CD14-positive monocyte (primary cell): ENCODE results near the gene NLRP14. TPM values are rescaled to one million over a fixed set of nuclear protein-coding genes. Genes with fewer than 3 reads are reported as not detected.

Experiments
- DNase-seq, 3 donors: peaks; one replicate each; pipeline ENCODE4 v3.0.0-alpha.2; 2011 to 2022
- H2AFZ ChIP-seq: 2 replicates; pipeline ENCODE4 v1.6.0; 2012; ENCODE audit warnings: mild to moderate bottlenecking, low read depth, low read length, inconsistent platforms; ENCODE audit not compliant: insufficient read depth, poor library complexity, severe bottlenecking
- H3K27ac ChIP-seq, 2 donors: 1 replicate in 1 of 2; 2 replicates in 1 of 2; pipeline ENCODE4 v1.5.1; 2012 to 2013; ENCODE audit warnings: low read length in 2 of 2, control low read depth in 1 of 2, inconsistent platforms in 1 of 2, low read depth in 1 of 2, mild to moderate bottlenecking in 1 of 2
- H3K27me3 ChIP-seq, 2 donors: one replicate each; pipeline versions ENCODE4 v1.6.0 to v1.6.1; 2011 to 2013; ENCODE audit warnings: low read length in 2 of 2; ENCODE audit not compliant: control insufficient read depth in 2 of 2, insufficient read depth in 2 of 2
- H3K36me3 ChIP-seq, 2 donors: replicated peaks in 1 of 2; 1 replicate in 1 of 2; 2 replicates in 1 of 2; pipeline versions ENCODE4 v1.5.1 to v1.6.1; 2012 to 2013; ENCODE audit warnings: low read length in 2 of 2, control low read depth in 1 of 2, inconsistent platforms in 1 of 2, mild to moderate bottlenecking in 1 of 2; ENCODE audit not compliant: insufficient read depth in 2 of 2, control insufficient read depth in 1 of 2
- H3K4me1 ChIP-seq, 2 donors: 1 replicate in 1 of 2; 2 replicates in 1 of 2; pipeline versions ENCODE4 v1.5.1 to v1.6.1; 2012 to 2013; ENCODE audit warnings: low read length in 2 of 2, control low read depth in 1 of 2, inconsistent platforms in 1 of 2, mild to moderate bottlenecking in 1 of 2, moderate library complexity in 1 of 2; ENCODE audit not compliant: insufficient read depth in 2 of 2, control insufficient read depth in 1 of 2
- H3K4me2 ChIP-seq: replicated peaks from 2 replicates; pipeline ENCODE3; 2012; ENCODE audit warnings: low read length, moderate library complexity, mild to moderate bottlenecking; ENCODE audit not compliant: poor library complexity, severe bottlenecking; ENCODE audit errors: extremely low read depth
- H3K4me3 ChIP-seq, 3 experiments: fragments of 200-600 bp in 1 of 3; sonication (generic) in 1 of 3; replicated peaks in 1 of 3; 1 replicate in 2 of 3; 2 replicates in 1 of 3; pipeline ENCODE4 v1.5.1; 2011 to 2013; ENCODE audit warnings: low read length in 3 of 3, mild to moderate bottlenecking in 3 of 3, control low read depth in 2 of 3, low read depth in 2 of 3, inconsistent platforms in 1 of 3, moderate library complexity in 1 of 3
- H3K79me2 ChIP-seq: 2 replicates; pipeline ENCODE4 v1.6.0; 2012; ENCODE audit warnings: mild to moderate bottlenecking, control low read depth, inconsistent platforms, low read length, moderate library complexity; ENCODE audit not compliant: insufficient read depth
- H3K9ac ChIP-seq: 2 replicates; pipeline ENCODE4 v1.6.0; 2017; ENCODE audit warnings: low read length, mild to moderate bottlenecking; ENCODE audit not compliant: insufficient read depth, poor library complexity, severe bottlenecking
- H3K9me3 ChIP-seq, 2 donors: replicated peaks in 1 of 2; 1 replicate in 1 of 2; 2 replicates in 1 of 2; pipeline versions ENCODE4 v1.5.1 to v1.6.1; 2012 to 2013; ENCODE audit warnings: low read length in 2 of 2, control low read depth in 1 of 2; ENCODE audit not compliant: control insufficient read depth in 1 of 2, insufficient read depth in 1 of 2
- H4K20me1 ChIP-seq: 2 replicates; pipeline ENCODE4 v1.6.0; 2012; ENCODE audit warnings: mild to moderate bottlenecking, low read length, control low read depth, moderate library complexity; ENCODE audit not compliant: insufficient read depth
- H3K27ac Mint-ChIP-seq, 7 donors: one replicate each; pipeline ENCODE4 v1.8.0; 2020; ENCODE audit warnings: mild to moderate bottlenecking in 7 of 7, mixed read lengths in 7 of 7, moderate library complexity in 6 of 7, inconsistent platforms in 2 of 7
- H3K27me3 Mint-ChIP-seq, 3 donors: one replicate each; pipeline ENCODE4 v1.8.0; 2021 to 2022; ENCODE audit warnings: low read depth in 3 of 3, mild to moderate bottlenecking in 3 of 3, mixed read lengths in 3 of 3, moderate library complexity in 3 of 3, inconsistent platforms in 1 of 3
- H3K36me3 Mint-ChIP-seq, 2 donors: one replicate each; pipeline ENCODE4 v1.8.0; 2020; ENCODE audit warnings: mixed read lengths in 2 of 2, inconsistent platforms in 1 of 2, mild to moderate bottlenecking in 1 of 2
- H3K4me1 Mint-ChIP-seq: one replicate; pipeline ENCODE4 v1.8.0; 2020; ENCODE audit warnings: mild to moderate bottlenecking, mixed read lengths
- H3K4me3 Mint-ChIP-seq, 2 donors: one replicate each; pipeline ENCODE4 v1.8.0; 2020; ENCODE audit warnings: mild to moderate bottlenecking in 2 of 2, mixed read lengths in 2 of 2, moderate library complexity in 1 of 2
- H3K9me3 Mint-ChIP-seq, 7 donors: one replicate each; pipeline ENCODE4 v1.8.0; 2020 to 2022; ENCODE audit warnings: mixed read lengths in 7 of 7, mild to moderate bottlenecking in 6 of 7, moderate library complexity in 6 of 7, inconsistent platforms in 2 of 7
- WGBS: methylation state at CpG from one replicate; pipeline ENCODE4 v1.1.5; 2013; ENCODE audit warnings: missing lambda C conversion rate; ENCODE audit not compliant: insufficient coverage; 5-methylcytosine and 5-hydroxymethylcytosine counted together
- intact Hi-C, 2 donors: fragments of 100-400 bp; cut with micrococcal nuclease; formaldehyde crosslinking; loops; one replicate each; pipeline versions ENCODE4 v1.15.0 to v1.15.1; 2023
- polyA plus RNA-seq, 3 donors: library from polyadenylated mRNA; depleted of rRNA in 1 of 3; unstranded in 2 of 3; stranded (reverse) in 1 of 3; fragments of 300-500 nt in 2 of 3; fragments of >200 nt in 1 of 3; fragmentation: Illumina TruSeq in 2 of 3; gene quantifications; 1 replicate in 2 of 3; 2 replicates in 1 of 3; pipeline ENCODE4 v1.2.3, GENCODE V29; 2012 to 2021
- TF ChIP-seq, protein P1 (sequence below): fragments of 200-600 bp; IDR thresholded peaks from one replicate; pipeline ENCODE4 v1.8.0; 2022; ENCODE audit warnings: antibody characterized with exemption, mild to moderate bottlenecking

Gene NLRP14
- polyA plus RNA-seq, 3 donors = not detected

DNA sequence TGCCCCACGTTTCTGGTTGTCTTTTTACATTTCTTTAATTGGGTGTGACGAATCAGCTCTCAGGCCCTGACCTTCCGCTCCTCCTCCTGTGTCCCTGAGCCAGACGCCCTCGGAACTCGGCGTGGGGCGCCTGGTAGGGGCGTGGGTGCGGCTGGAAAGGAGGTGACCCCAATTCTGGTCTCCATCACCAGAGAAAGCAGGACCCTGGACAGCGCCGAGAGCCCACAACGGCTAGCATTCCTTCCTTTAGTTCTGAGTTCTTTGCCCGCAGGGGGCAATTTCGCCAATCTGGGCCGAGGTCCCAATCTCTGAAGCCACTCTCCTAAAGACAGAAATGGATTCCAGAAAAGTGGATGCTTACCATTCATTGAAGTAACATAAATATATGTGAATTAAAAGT lies 56.8 kb downstream of the NLRP14 start:
- Mint-ChIP-seq H3K9me3 (peaks cover 4 to 18% (median 7%) of the 10 kb centered on the region in 7 donors), H3K4me1 (no peaks in the 10 kb centered on the region), H3K4me3 (no peak overlapping the region), H3K27me3 (peaks cover 0 to 2% (median 1%) of the 10 kb centered on the region in 3 donors), H3K36me3 (no peaks in the 10 kb centered on the region), H3K27ac (no peak overlapping the region)
- Histone ChIP-seq H4K20me1 (no peaks in the 10 kb centered on the region), H3K4me3 (no peak overlapping the region), H3K9me3 (no peaks in the 10 kb centered on the region), H2AFZ (no peak overlapping the region), H3K4me2 (no peak overlapping the region), H3K79me2 (no peaks in the 10 kb centered on the region), H3K27me3 (no peaks in the 10 kb centered on the region), H3K36me3 (no peaks in the 10 kb centered on the region), H3K4me1 (no peaks in the 10 kb centered on the region), H3K9ac (no peak overlapping the region), H3K27ac (no peak overlapping the region)
- intact Hi-C loops = no loop called here
- DNase-seq = no peak
- TF ChIP-seq, protein P1, sequence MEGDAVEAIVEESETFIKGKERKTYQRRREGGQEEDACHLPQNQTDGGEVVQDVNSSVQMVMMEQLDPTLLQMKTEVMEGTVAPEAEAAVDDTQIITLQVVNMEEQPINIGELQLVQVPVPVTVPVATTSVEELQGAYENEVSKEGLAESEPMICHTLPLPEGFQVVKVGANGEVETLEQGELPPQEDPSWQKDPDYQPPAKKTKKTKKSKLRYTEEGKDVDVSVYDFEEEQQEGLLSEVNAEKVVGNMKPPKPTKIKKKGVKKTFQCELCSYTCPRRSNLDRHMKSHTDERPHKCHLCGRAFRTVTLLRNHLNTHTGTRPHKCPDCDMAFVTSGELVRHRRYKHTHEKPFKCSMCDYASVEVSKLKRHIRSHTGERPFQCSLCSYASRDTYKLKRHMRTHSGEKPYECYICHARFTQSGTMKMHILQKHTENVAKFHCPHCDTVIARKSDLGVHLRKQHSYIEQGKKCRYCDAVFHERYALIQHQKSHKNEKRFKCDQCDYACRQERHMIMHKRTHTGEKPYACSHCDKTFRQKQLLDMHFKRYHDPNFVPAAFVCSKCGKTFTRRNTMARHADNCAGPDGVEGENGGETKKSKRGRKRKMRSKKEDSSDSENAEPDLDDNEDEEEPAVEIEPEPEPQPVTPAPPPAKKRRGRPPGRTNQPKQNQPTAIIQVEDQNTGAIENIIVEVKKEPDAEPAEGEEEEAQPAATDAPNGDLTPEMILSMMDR = no peak
- 84% methylated on average over 13 of the region's 16 CpGs for WGBS

GRCh38 chr11:7079545-7080135 lies 59.4 kb downstream of the NLRP14 start:
- H3K27ac Mint-ChIP-seq = no peak overlapping the region

More at GRCh38 chr11:7079545-7080135, 59.4 kb downstream of the NLRP14 start:
- no peak overlapping the region for H2AFZ ChIP-seq
- no peaks in the 10 kb centered on the region for H3K27me3 ChIP-seq
- H3K79me2 ChIP-seq = no peaks in the 10 kb centered on the region
- no peak overlapping the region for H3K9ac ChIP-seq
- no peaks in the 10 kb centered on the region for H3K4me1 Mint-ChIP-seq
- no peaks in the 10 kb centered on the region for H3K4me1 ChIP-seq
- 90% methylated on average over 7 of the region's 7 CpGs for WGBS
- DNase-seq = no peak
- H3K36me3 Mint-ChIP-seq = no peaks in the 10 kb centered on the region
- H3K36me3 ChIP-seq = no peaks in the 10 kb centered on the region
- no peak overlapping the region for H3K4me2 ChIP-seq
- H3K27ac ChIP-seq = no peak overlapping the region
- no peak overlapping the region for H3K4me3 ChIP-seq
- no peaks in the 10 kb centered on the region for H3K9me3 ChIP-seq
- no peak overlapping the region for H3K4me3 Mint-ChIP-seq
- peaks cover 0 to 2% (median 2%) of the 10 kb centered on the region in 3 donors for H3K27me3 Mint-ChIP-seq
- TF ChIP-seq, protein P1 = no peak
- peaks cover 4 to 15% (median 7%) of the 10 kb centered on the region in 7 donors for H3K9me3 Mint-ChIP-seq
- intact Hi-C loops = no loop called here
- no peaks in the 10 kb centered on the region for H4K20me1 ChIP-seq
